HepG2 (cell line): ENCODE data around the gene WFDC13. TPM values are rescaled to one million over a fixed set of nuclear protein-coding genes. Genes with fewer than 3 reads are reported as not detected.

Experiments used
- CENPBD1 ChIP-seq: sonication (generic); formaldehyde crosslinking; IDR thresholded peaks from 2 replicates; pipeline ENCODE4 v1.8.0; 2022; ENCODE audit warnings: missing genetic modification reagents, low read depth, mild to moderate bottlenecking, borderline replicate concordance
- EP300 ChIP-seq, 3 experiments: sonication (generic) in 1 of 3; formaldehyde crosslinking in 1 of 3; IDR thresholded peaks; 2 replicates each; pipeline versions ENCODE4 v1.5.1 to v1.6.1; 2011 to 2020; ENCODE audit warnings: low read depth in 2 of 3, low read length in 2 of 3, borderline replicate concordance in 1 of 3, improper control_type of control experiment in 1 of 3, mild to moderate bottlenecking in 1 of 3, missing genetic modification reagents in 1 of 3, moderate library complexity in 1 of 3
- FOXA1 ChIP-seq, 2 experiments: fragments of 450-650 bp in 1 of 2; sonication (generic) in 1 of 2; formaldehyde crosslinking in 1 of 2; IDR thresholded peaks; 2 replicates each; pipeline versions ENCODE4 v1.4.0 to v1.6.1; 2016 to 2020; ENCODE audit warnings: missing genetic modification reagents in 1 of 2
- HDAC1 ChIP-seq: sonication (generic); formaldehyde crosslinking; IDR thresholded peaks from 2 replicates; pipeline ENCODE4 v1.5.1; 2020; ENCODE audit warnings: mild to moderate bottlenecking, missing genetic modification reagents
- HMG20A ChIP-seq: IDR thresholded peaks from 2 replicates; pipeline ENCODE4 v1.6.1; 2016; ENCODE audit warnings: borderline replicate concordance
- HMGXB3 ChIP-seq: sonication (generic); formaldehyde crosslinking; IDR thresholded peaks from 2 replicates; pipeline ENCODE4 v1.4.0; 2020; ENCODE audit warnings: missing genetic modification reagents, borderline replicate concordance
- JUND ChIP-seq: sonication (generic); formaldehyde crosslinking; IDR thresholded peaks from 2 replicates; pipeline ENCODE4 v1.8.0; 2022; ENCODE audit warnings: mild to moderate bottlenecking, missing genetic modification reagents
- MYNN ChIP-seq: sonication (generic); formaldehyde crosslinking; IDR thresholded peaks from 2 replicates; pipeline ENCODE4 v1.4.0; 2020; ENCODE audit warnings: mild to moderate bottlenecking, low read depth, missing genetic modification reagents
- NR2F2 ChIP-seq: IDR thresholded peaks from 2 replicates; pipeline ENCODE4 v1.6.1; 2012; ENCODE audit warnings: low read depth, inconsistent platforms, borderline replicate concordance
- PHF21A ChIP-seq: sonication (generic); formaldehyde crosslinking; IDR thresholded peaks from 2 replicates; pipeline ENCODE4 v1.5.0; 2020; ENCODE audit warnings: mild to moderate bottlenecking, missing genetic modification reagents
- PLRG1 ChIP-seq: fragments of 450-650 bp; conservative IDR thresholded peaks from 2 replicates; pipeline ENCODE4 v1.6.1; 2016
- SMYD3 ChIP-seq: sonication (generic); formaldehyde crosslinking; IDR thresholded peaks from 2 replicates; pipeline ENCODE4 v1.8.1; 2023; ENCODE audit warnings: mild to moderate bottlenecking, missing genetic modification reagents
- SRF ChIP-seq: IDR thresholded peaks from 2 replicates; pipeline ENCODE4 v1.6.1; 2011; ENCODE audit warnings: mild to moderate bottlenecking, low read depth, low read length, moderate library complexity
- TRIM22 ChIP-seq: fragments of 450-650 bp; IDR thresholded peaks from 2 replicates; pipeline ENCODE4 v1.6.1; 2017
- ZBTB2 ChIP-seq: sonication (generic); formaldehyde crosslinking; IDR thresholded peaks from 2 replicates; pipeline ENCODE4 v1.8.0; 2022; ENCODE audit warnings: low read depth, missing genetic modification reagents
- ZBTB37 ChIP-seq: sonication (generic); formaldehyde crosslinking; IDR thresholded peaks from 2 replicates; pipeline ENCODE4 v1.4.0; 2020; ENCODE audit warnings: mild to moderate bottlenecking, missing genetic modification reagents
- ZNF451 ChIP-seq: sonication (generic); formaldehyde crosslinking; IDR thresholded peaks from 2 replicates; pipeline ENCODE4 v1.5.0; 2020; ENCODE audit warnings: mild to moderate bottlenecking, missing genetic modification reagents
- ZNF691 ChIP-seq: sonication (generic); formaldehyde crosslinking; IDR thresholded peaks from 2 replicates; pipeline ENCODE4 v1.4.0; 2020; ENCODE audit warnings: missing genetic modification reagents, low read depth, mild to moderate bottlenecking, borderline replicate concordance
- ZNF703 ChIP-seq: sonication (generic); formaldehyde crosslinking; IDR thresholded peaks from 2 replicates; pipeline ENCODE4 v1.5.1; 2020; ENCODE audit warnings: missing genetic modification reagents, mild to moderate bottlenecking, moderate library complexity, borderline replicate concordance
- ZNF879 ChIP-seq: sonication (generic); formaldehyde crosslinking; IDR thresholded peaks from 2 replicates; pipeline ENCODE4 v1.8.1; 2023; ENCODE audit warnings: missing genetic modification reagents
- polyA plus RNA-seq, 8 experiments: library from polyadenylated mRNA; depleted of rRNA in 3 of 8; stranded (reverse) in 7 of 8; unstranded in 1 of 8; fragments of >200 nt; fragmentation: Illumina TruSeq in 4 of 8; extraction: Trizol in 4 of 8; gene quantifications; 2 replicates each; pipeline versions ENCODE4 v1.2.1 to v1.2.3, GENCODE V29; 2011 to 2016; ENCODE audit warnings: low read depth in 4 of 8, missing spikeins in 1 of 8, mixed read lengths in 1 of 8; ENCODE audit not compliant: insufficient read depth in 1 of 8
- total RNA-seq, 5 experiments: library from RNA; depleted of rRNA; stranded (reverse); fragments of >200 nt; fragmentation: Illumina TruSeq; extraction: Trizol; gene quantifications; 2 replicates each; pipeline ENCODE4 v1.2.3, GENCODE V29; 2016; ENCODE audit warnings: low read depth in 1 of 5

WFDC13 gene
- total and polyA plus RNA-seq, 2 of the 13 experiments (the other 11 are each of a cell fraction or from before 2014, with no cell fraction given): not detected

GRCh38 chr20:45725134-45725533 is 23.3 kb downstream of the WFDC13 start (continued):
- no peak for TF ChIP-seq ZBTB2 (CRISPR knock-in tag)
- peak; percentile 80 to 83; a peak in 3 of 4 replicates for TF ChIP-seq EP300 (IDR thresholded peaks at IDR 0.05; ENCODE audit: low read depth in 2 of 2, low read length in 2 of 2)
- peak; percentile 64; the same call in 1 of the 2 replicates for TF ChIP-seq EP300 (CRISPR knock-in tag; IDR thresholded peaks at IDR 0.05; ENCODE audit: borderline replicate concordance)
- TF ChIP-seq ZNF703 (CRISPR knock-in tag): no peak
- no peak for TF ChIP-seq ZNF879 (CRISPR knock-in tag)
- no peak for TF ChIP-seq ZNF691 (CRISPR knock-in tag)
- 0 out of 2 replicates have a peak, but pooled peaks have one; percentile 11 for TF ChIP-seq SRF
- no peak for TF ChIP-seq JUND (CRISPR knock-in tag)
- no peak for TF ChIP-seq TRIM22
- no peak for TF ChIP-seq FOXA1 (IDR thresholded peaks at IDR 0.05)
- peak; percentile 52 for TF ChIP-seq FOXA1 (CRISPR knock-in tag; IDR thresholded peaks at IDR 0.05)
- peak; percentile 75 for TF ChIP-seq NR2F2
- TF ChIP-seq HMGXB3 (CRISPR knock-in tag): peak; percentile 67; the same call in 1 of the 2 replicates
- peak; percentile 72; the same call in 1 of the 2 replicates for TF ChIP-seq PHF21A (CRISPR knock-in tag)
- 0 out of 2 replicates have a peak, but pooled peaks have one; percentile 31 for TF ChIP-seq SMYD3 (CRISPR knock-in tag)
- TF ChIP-seq HMG20A (CRISPR knock-in tag): peak; percentile 83
- TF ChIP-seq ZBTB37 (CRISPR knock-in tag): peak; percentile 93
- no peak for TF ChIP-seq MYNN (CRISPR knock-in tag)
- TF ChIP-seq PLRG1: no peak
- peak; percentile 59; the same call in 1 of the 2 replicates for TF ChIP-seq HDAC1 (CRISPR knock-in tag)
- no peak for TF ChIP-seq ZNF451 (CRISPR knock-in tag)
- TF ChIP-seq CENPBD1 (CRISPR knock-in tag): no peak
